Sigmoid colon (tissue), 7 donors: Measurements from ENCODE around the gene GUK1. TPM values are rescaled to one million over a fixed set of nuclear protein-coding genes. Genes with fewer than 3 reads are reported as not detected.
"Not testable (repeated sequence)": the region's sequence is repeated elsewhere in the genome, so short reads cannot be mapped to it uniquely, and the experiment has no call there.

ENCODE experiments used
- DNase-seq: peaks from one replicate; pipeline ENCODE4 v3.0.0-alpha.2; 2019
- H3K27ac ChIP-seq, 4 donors: fragments of 200-600 bp; sonication (generic); one replicate each; pipeline ENCODE4 v1.5.1; 2016 to 2019; ENCODE audit warnings: mild to moderate bottlenecking in 1 of 4
- H3K27me3 ChIP-seq, 3 donors: fragments of 200-600 bp; sonication (generic); one replicate each; pipeline ENCODE4 v1.5.1; 2019; ENCODE audit warnings: mild to moderate bottlenecking in 1 of 3
- H3K36me3 ChIP-seq, 4 donors: fragments of 200-600 bp; sonication (generic); one replicate each; pipeline ENCODE4 v1.5.1; 2016 to 2019
- H3K4me1 ChIP-seq, 4 donors: fragments of 200-600 bp; sonication (generic); one replicate each; pipeline ENCODE4 v1.5.1; 2017 to 2019
- H3K4me3 ChIP-seq, 4 donors: fragments of 200-600 bp; sonication (generic); one replicate each; pipeline ENCODE4 v1.5.1; 2017 to 2019; ENCODE audit warnings: mild to moderate bottlenecking in 2 of 4, moderate library complexity in 1 of 4
- H3K9me3 ChIP-seq, 4 donors: fragments of 200-600 bp in 3 of 4; sonication (generic) in 3 of 4; one replicate each; pipeline versions ENCODE4 v1.5.1 to v1.6.1; 2013 to 2019
- CTCF ChIP-seq, 4 experiments: fragments of 450-650 bp in 3 of 4; fragments of 200-600 bp in 1 of 4; IDR thresholded peaks; one replicate each; pipeline ENCODE4 v1.5.1; 2016 to 2019; ENCODE audit warnings: antibody characterized with exemption in 4 of 4, mild to moderate bottlenecking in 3 of 4, moderate library complexity in 2 of 4
- EP300 ChIP-seq, 4 donors: sonication (generic); formaldehyde crosslinking; IDR thresholded peaks; one replicate each; pipeline ENCODE4 v1.6.1; 2017; ENCODE audit warnings: antibody characterized with exemption in 4 of 4
- POLR2A ChIP-seq, 2 donors: fragments of 450-650 bp; IDR thresholded peaks; one replicate each; pipeline ENCODE4 v1.6.1; 2016; ENCODE audit warnings: antibody characterized with exemption in 2 of 2, mild to moderate bottlenecking in 2 of 2, moderate library complexity in 2 of 2
- POLR2AphosphoS5 ChIP-seq, 4 donors: sonication (generic); formaldehyde crosslinking; IDR thresholded peaks; one replicate each; pipeline ENCODE4 v1.6.1; 2017; ENCODE audit warnings: antibody characterized with exemption in 4 of 4
- WGBS, 2 donors: extraction: QIAGEN DNeasy Blood & Tissue Kit; methylation state at CpG; one replicate each; pipeline ENCODE4 v1.1.7; 2013; 5-methylcytosine and 5-hydroxymethylcytosine counted together
- intact Hi-C: fragments of 100-400 bp; cut with DNase I; formaldehyde crosslinking; loops from one replicate; pipeline ENCODE4 v1.15.1; 2023
- polyA plus RNA-seq, 3 donors: library from polyadenylated mRNA; stranded (reverse); fragments of 200-250 nt; gene quantifications; one replicate each; pipeline ENCODE4 v1.2.3, GENCODE V29; 2013
- total RNA-seq, 4 donors: library from RNA; depleted of rRNA; stranded (reverse); fragments of >200 nt; gene quantifications; one replicate each; pipeline ENCODE4 v1.1.0, GENCODE V29; 2016
- donor health status: healthy with polysubstance abuse.
- donor health status: Bipolar disorder and iron deficiency.
- donor health status: healthy.

The GUK1 gene
- total and polyA plus RNA-seq, 7 donors: 225 to 668 (median 366) TPM

- TF ChIP-seq POLR2AphosphoS5 (IDR thresholded peaks at IDR 0.05): no peak
- TF ChIP-seq EP300 (IDR thresholded peaks at IDR 0.05): no peak
- TF ChIP-seq POLR2A (IDR thresholded peaks at IDR 0.05): no peak
- no peak for TF ChIP-seq CTCF (IDR thresholded peaks at IDR 0.05)
- intact Hi-C loops: no loop called here
Measured at GRCh38 chr1:228110556-228110955, 29.5 kb upstream of the GUK1 start.

GRCh38 chr1:228111315-228111714 is 28.8 kb upstream of the GUK1 start:
- H3K27ac ChIP-seq, H3K4me3 ChIP-seq, intact Hi-C loops, H3K27me3 ChIP-seq, DNase-seq, H3K9me3 ChIP-seq: not testable (repeated sequence)
- peaks cover 0 to 27% (median 23%) of the 10 kb centered on the region in 4 donors for H3K4me1 ChIP-seq
- peaks cover 0 to 16% (median 9%) of the 10 kb centered on the region in 4 donors for H3K36me3 ChIP-seq
- WGBS, 2 donors: 81 to 88% methylated on average over 6 of the region's 6 CpGs

More at GRCh38 chr1:228110556-228110955, 29.5 kb upstream of the GUK1 start:
- no peaks in the 10 kb centered on the region for H3K27me3 ChIP-seq
- no peak for DNase-seq
- peak overlapping the region in 1 of 4 donors; percentile 94 for H3K4me3 ChIP-seq
- H3K9me3 ChIP-seq: no peaks in the 10 kb centered on the region
- WGBS, 2 donors: 92 to 93% methylated on average over 7 of the region's 7 CpGs
- H3K27ac ChIP-seq: peak overlapping the region in 3 of 4 donors; percentile 89 to 97 (median 96)
- H3K36me3 ChIP-seq: peaks cover 0 to 24% (median 12%) of the 10 kb centered on the region in 4 donors
- H3K4me1 ChIP-seq: peaks cover 0 to 27% (median 23%) of the 10 kb centered on the region in 4 donors

GRCh38 chr1:228112167-228112566 is 27.9 kb upstream of the GUK1 start:
- no peak overlapping the region for H3K4me3 ChIP-seq
- 86 to 89% methylated on average over 7 of the region's 7 CpGs for whole genome bisulfite sequencing, 2 donors
- TF ChIP-seq POLR2AphosphoS5 (IDR thresholded peaks at IDR 0.05) (no peak), POLR2A (IDR thresholded peaks at IDR 0.05) (no peak), CTCF (IDR thresholded peaks at IDR 0.05) (no peak), EP300 (IDR thresholded peaks at IDR 0.05) (no peak)
- intact Hi-C loops: no loop called here
- H3K4me1 ChIP-seq: peaks cover 0 to 27% (median 23%) of the 10 kb centered on the region in 4 donors
- H3K27ac ChIP-seq: no peak overlapping the region
- no peak for DNase-seq
- peaks cover 0 to 10% (median 6%) of the 10 kb centered on the region in 4 donors for H3K36me3 ChIP-seq
- H3K27me3 ChIP-seq: no peaks in the 10 kb centered on the region
- H3K9me3 ChIP-seq: no peaks in the 10 kb centered on the region

GRCh38 chr1:228112617-228113016 is 27.5 kb upstream of the GUK1 start:
- intact Hi-C loops: no loop called here
- no peak for DNase-seq
- peaks cover 0 to 26% (median 21%) of the 10 kb centered on the region in 4 donors for H3K4me1 ChIP-seq
- H3K9me3 ChIP-seq: no peaks in the 10 kb centered on the region
- no peak for TF ChIP-seq EP300 (IDR thresholded peaks at IDR 0.05)
- TF ChIP-seq POLR2AphosphoS5 (IDR thresholded peaks at IDR 0.05): no peak
- TF ChIP-seq POLR2A (IDR thresholded peaks at IDR 0.05): no peak
- no peak for TF ChIP-seq CTCF (IDR thresholded peaks at IDR 0.05)
- H3K4me3 ChIP-seq: no peak overlapping the region
- no peaks in the 10 kb centered on the region for H3K27me3 ChIP-seq
- WGBS, 2 donors: 83 to 91% methylated on average over 1 of the region's 1 CpG
- peaks cover 0 to 5% (median 3%) of the 10 kb centered on the region in 4 donors for H3K36me3 ChIP-seq
- H3K27ac ChIP-seq: no peak overlapping the region

- H3K27ac ChIP-seq: no peak overlapping the region
- no peaks in the 10 kb centered on the region for H3K9me3 ChIP-seq
- no peaks in the 10 kb centered on the region for H3K27me3 ChIP-seq
- TF ChIP-seq CTCF (IDR thresholded peaks at IDR 0.05) (no peak), POLR2AphosphoS5 (IDR thresholded peaks at IDR 0.05) (no peak), EP300 (IDR thresholded peaks at IDR 0.05) (no peak), POLR2A (IDR thresholded peaks at IDR 0.05) (no peak)
- H3K4me3 ChIP-seq: no peak overlapping the region
- H3K4me1 ChIP-seq: peaks cover 0 to 8% (median 7%) of the 10 kb centered on the region in 4 donors
- H3K36me3 ChIP-seq: no peaks in the 10 kb centered on the region
- DNase-seq: no peak
- 73 to 83% methylated on average over 3 of the region's 3 CpGs for WGBS, 2 donors
- intact Hi-C loops: no loop called here
Measured at GRCh38 chr1:228114827-228115226, 25.3 kb upstream of the GUK1 start.
